ENCODE measurements around the gene TMEM222.

TMEM222 gene

DNA sequence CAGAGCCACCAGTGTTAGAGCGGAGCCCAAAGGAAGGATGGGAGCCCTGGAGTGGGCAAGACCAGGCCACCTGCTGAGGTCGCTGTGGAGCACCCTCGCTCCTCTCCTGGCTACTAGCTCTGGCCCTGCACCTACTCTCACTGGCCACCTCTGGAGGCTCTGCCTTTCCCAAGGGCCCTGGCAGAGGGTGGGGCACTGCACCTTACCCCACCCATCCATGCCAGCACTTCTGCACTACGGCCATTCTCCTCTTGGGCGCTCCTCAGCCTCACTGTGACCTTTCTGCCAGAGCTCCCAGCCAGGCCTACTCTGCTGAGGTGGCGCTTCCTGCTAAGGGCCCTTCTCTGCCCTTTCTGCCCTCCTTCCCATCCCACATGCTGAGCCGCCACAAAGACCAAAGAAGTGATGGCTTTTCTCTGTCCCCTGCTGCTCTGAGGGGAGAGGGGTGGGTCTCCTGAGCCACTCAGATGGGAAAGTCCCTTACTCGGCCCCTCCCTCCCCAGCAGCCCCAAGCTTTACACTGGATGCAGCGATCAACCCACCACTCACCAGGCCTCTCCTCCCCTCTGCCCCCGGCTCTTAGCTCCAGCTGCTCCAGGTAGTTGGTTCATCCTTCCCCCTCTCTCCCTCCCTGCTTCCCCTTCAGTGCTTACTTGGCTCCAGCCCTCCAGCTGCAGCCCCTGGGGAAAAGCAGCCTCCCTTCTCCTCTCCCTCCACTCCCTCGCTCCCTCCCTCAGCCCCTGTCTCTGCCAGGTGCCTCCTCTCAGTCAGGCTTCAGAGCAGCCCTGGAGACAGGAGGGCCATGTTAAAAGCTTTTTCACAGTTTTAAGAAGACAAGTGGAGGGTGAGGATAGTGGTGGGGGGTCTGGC is 14.8 kb upstream of the TMEM222 start:
- no peak for DNase-seq (ENCODE audit: low read depth in 2 of 2)

DNA sequence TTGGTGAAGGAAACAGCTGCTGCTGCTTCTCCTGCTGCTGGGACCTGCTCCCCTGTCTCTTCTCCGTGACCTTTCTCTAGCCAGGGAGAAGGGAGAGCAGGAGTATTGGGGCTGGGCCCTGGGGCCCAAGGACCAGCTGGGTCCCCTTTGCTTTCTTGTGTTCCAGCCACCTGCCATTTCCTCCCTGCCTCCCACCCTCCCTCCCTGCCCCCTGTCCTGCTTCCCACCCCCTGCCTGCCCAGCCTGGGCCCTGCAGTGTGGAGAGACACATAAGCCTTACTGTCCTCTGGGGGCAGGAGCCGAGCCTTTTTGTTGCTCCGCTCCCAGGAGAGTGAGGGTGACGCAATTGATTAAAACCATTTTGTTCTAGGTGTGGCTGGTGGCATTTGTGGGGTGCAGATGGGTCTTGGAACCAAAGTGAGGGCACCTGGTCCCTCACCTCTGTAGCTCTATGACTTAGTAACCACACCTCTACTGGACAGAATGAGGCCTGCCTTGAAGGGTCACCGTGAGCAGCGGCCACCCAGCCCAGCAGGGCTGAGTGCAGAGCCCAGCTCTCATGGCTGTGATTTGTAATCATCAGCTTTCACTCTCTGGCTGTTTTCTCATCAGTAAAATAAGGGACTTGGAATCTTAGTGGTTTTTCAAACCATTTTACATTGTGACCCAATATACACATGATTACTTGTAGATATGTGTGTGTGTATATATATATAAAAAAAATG is 13.9 kb upstream of the TMEM222 start:
- no peak for DNase-seq (ENCODE audit: low read depth in 2 of 2)

DNA sequence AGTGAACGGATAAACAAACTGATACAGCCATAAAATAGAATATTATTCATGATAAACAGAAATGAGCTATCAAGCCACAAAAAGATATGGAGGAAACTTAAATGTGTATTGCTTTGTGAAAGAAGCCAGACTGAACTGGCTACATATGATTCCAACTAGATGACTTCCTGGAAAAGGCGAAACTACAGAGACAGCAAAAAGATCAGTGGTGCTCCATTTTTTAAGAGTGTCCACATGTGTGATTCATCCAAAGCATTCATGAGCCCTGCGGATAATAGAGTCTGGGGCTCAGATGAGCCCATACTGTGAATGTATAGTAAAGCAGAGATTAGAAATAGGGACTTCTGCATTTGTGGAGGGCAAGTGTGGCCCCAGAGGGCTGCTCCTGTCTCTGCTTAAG is 7.8 kb upstream of the TMEM222 start:
- no peak for DNase-seq (ENCODE audit: low read depth in 2 of 2)

DNA sequence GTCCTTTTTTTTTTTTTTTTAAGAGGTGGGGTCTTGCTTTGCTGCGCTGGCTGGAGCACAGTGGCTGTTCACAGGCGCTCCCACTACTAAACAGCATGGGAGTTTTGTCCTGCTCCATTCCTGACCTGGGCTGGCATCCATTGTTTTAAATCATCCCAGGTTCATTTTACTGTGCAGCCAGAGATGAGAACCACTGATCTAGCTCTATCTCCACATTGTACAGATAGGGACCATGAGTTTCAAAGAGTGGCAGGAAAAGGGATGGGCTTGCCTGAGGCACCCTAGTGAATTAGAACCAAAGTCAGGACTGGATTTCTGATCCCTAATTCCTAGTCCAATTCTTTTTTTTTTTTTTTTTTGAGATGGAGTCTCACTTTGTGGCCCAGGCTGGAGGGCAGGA is 7.2 kb upstream of the TMEM222 start:
- no peak for DNase-seq (ENCODE audit: low read depth in 2 of 2)

DNA sequence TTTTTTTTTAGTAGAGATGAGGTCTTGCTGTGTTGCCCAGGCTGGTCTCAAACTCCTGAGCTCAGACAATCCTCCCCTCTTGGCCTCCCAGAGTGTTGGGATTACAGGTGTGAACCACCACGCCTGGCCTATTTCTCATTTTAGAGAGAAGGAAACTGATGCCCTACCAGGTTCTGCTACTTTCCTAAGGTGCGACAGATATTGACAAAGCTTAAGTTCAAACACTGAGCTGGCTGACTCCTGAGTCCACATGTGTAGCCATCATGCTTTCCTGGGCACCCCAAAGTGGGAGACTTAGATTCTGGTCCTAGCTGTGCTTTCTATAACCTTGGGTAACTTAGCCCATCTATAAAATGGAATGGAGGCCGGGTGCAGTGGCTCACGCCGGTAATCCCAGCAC is 5.1 kb upstream of the TMEM222 start:
- DNase-seq (ENCODE audit: low read depth in 2 of 2) = no peak

DNA sequence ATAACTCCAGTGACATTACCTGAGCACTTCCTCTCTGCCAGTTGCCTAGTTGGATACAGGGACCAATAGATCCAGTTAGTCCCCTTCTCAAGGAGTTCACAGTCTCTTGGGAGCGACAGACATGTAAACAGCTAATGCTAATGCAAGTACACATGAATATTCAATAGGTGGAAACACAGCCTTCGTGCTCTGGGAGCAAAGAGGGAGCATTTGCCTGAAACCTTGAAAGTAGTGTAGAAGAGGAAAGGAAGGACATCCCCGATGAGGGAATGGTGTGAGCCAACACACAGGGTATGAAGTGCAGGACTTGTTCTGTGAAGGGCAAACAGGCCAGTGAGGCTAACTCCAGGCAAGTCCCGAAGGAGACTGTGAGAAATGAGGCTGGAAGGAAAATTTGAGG is 3.8 kb upstream of the TMEM222 start:
- DNase-seq (ENCODE audit: low read depth in 2 of 2) = no peak

DNA sequence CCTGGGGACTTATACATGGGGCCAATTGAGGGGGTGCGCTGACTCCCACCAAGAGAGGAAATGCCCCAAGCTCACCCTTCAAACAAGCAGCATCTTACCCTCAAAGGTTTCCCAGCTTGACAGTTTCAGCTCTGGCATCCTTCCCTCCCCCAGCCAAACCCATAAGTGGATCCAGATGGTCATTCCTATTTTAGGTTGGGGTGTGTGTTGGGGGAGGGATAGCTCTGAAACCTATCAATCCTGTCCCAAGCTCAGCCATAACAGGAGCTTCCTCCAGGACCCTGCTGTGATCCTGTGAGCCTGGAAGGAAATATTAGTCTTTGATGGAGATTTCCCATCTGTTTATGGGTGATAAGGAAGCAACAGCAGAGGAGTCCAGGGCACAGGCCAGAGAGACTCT is 3.4 kb upstream of the TMEM222 start:
- DNase-seq (ENCODE audit: low read depth in 2 of 2) = no peak

DNA sequence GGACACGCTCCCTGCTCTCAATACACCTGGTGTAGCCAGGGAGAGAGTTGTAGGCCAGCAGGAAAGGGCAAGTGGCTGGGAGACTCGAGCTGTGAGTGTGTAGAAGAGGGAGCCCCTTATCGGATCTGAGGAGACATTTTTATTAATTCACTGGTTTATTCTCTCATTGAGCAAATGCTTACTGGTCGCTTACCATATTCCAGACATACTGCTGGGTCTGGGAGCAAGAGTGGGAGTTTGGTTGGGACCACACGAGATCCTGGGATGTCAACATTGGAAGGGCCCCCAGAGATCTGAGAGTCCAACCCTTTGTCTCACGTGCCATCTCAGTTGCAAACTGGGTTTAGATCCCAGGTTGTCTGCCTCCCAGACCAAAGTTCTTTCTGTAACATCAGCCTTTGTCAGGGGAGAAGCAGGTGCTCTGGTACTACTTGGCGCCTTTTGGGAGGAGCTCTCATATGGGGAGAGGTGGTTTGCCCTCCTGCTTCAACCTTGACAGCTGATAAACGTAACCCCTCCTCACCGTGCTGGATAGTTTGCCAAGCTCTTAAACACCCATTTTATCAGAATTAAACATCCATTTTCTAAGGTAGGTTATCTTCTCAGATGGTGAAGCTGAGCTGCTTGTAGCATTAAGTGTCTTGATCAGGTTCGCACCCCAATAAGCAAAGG is 742 bp downstream of the TMEM222 start:
- no peak for DNase-seq (ENCODE audit: low read depth in 2 of 2)

DNA sequence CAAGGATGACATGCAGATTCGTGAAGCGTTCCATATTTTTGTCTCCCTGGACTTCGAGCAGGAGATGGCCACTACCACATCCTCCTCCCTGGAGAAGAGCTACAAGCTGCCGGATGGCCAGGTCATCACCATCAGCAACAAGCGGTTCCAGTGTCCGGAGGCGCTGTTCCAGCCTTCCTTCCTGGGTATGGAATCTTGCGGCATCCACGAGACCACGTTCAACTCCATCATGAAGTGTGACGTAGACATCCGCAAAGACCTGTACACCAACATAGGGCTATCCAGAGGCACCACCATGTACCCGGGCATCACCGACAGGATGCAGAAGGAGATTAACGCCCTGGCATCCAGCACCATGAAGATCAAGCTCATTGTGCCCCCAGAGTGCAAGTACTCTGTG is 3.3 kb downstream of the TMEM222 start:
- DNase-seq (ENCODE audit: low read depth in 2 of 2) = no peak

DNA sequence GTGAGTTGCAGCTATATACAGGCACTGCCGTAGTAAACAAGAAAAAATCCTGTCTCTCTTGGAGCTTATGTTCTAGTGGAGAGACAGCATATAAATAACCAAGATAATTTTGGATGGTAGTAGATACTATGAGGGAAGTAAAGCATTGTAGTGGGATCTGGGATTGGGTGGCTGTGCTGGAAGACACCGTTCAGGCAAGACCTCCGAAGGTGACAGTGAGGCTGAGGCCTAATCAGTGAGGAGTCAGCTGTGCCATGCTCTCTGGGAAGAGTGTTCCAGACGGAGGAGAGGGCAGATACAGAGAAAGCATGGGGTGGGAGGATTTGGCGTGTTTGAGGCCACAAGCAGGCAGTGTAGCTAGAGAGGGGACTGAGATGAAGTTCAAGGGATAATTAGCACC is 6.0 kb downstream of the TMEM222 start:
- DNase-seq (ENCODE audit: low read depth in 2 of 2) = no peak

DNA sequence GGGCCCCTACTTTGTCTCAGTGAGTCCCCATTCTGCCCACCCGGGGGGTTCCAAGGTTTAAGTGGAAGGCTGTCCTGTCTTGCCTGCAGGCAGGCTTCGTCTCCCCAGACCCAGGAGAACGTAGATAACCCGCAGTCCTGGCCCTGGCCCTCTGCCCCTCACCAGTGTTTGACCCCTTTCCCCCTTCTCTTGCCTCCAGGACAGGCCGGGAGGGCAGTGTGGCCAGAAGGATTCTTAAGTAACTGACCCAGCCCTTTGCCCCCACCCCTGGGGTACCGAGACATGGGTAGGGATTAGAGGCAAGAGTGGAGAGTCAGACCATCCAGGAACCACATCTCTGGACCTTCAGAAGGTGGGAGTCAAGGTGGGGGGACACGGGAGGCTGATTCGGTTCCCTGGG is 8.8 kb downstream of the TMEM222 start:
- no peak for DNase-seq (ENCODE audit: low read depth in 2 of 2)

DNA sequence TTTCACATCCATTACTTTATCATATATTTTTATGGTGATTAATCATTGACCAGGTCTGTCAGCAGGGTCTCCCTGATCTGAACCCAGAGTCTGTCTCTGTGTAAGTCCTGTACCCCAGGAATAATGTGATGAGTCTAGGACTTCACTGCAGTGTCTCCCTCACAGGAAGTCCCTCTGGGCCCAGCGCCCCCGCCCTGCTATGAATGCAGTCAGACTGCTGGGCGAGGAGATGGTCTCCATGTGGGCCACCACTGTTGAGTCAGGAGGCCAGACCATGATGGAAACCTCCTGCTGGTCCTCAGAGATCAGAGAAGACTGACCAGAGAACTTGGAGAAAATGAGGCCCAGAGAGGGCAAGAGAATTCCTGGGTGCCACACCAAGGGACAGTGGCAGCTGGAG is 9.5 kb downstream of the TMEM222 start:
- DNase-seq (ENCODE audit: low read depth in 2 of 2) = no peak

DNA sequence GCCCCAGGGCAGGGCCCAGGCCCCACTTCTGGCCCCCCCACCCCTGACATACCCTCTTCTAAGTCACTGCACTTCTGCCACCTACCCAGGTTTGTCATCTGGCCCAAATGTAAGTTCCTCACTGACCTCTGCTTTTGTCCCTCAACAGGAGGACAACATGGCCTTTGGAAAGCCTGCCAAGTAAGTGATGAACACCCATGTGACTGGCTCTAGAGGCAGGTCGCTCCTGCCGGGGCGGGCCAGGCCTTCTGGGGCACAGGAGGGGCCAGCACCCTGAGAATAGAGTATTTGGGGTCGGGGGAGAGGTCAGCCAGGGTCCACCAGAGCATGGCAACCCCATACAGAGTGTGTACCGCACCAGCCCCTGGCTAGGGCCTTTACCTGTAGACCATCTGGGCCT is 10.0 kb downstream of the TMEM222 start:
- no peak for DNase-seq (ENCODE audit: low read depth in 2 of 2)

DNA sequence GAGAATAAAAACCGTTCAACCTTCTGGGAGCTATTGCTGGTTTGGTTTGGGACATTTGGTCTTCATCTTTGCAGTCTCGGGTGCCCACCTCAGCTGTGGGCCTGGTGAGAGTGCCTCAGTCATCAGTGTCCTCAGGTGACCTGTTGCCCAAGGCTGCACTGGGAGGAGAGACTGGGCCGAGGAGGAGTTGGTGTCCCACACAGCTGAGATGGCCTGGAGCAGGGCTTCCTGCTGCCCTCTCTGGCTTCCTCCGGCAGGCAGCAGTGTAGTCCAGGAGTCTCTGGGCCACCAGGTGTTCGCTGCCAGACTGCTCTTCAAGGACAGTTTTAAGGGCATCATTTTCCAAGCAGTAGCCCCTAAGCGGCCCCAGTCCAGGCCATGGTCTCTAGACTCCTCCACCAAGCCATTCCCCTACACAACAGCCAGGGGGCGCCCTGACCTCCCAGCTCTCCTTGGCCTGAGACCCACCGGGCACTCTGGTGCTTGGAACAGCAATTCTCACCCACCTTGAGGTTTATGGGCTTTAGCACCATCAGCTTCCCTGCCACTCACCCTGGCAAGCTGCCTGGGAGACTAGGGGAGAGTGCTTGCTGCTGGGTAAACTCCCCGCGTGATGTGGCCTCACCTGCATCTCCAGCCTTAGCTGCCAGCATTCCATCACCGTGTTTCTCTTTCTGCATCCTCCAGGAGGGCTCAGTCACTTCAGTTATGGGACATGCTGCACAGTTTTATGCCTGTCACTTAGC is 10.7 kb downstream of the TMEM222 start:
- no peak for DNase-seq (ENCODE audit: low read depth in 2 of 2)

DNA sequence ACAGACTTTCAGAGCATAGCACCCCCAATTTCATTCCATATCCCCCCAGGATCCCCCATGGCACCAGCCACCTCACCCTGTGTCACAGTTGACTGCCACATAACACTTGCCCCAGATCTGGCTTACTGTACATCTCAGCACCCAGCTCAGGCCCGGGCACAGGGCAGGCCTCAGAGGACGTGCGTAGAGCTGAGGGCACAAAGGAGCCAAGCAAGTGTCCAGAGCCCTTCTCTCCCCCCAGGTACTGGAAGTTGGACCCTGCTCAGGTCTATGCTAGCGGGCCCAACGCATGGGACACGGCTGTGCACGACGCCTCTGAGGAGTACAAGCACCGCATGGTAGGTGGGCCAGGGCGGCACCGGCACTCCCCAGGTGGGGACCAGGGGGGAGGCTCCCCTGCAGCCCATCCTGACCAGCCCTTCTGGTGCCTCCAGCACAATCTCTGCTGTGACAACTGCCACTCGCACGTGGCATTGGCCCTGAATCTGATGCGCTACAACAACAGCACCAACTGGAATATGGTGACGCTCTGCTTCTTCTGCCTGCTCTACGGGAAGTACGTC is 11.8 kb downstream of the TMEM222 start:
- no peak for DNase-seq (ENCODE audit: low read depth in 2 of 2)

DNA sequence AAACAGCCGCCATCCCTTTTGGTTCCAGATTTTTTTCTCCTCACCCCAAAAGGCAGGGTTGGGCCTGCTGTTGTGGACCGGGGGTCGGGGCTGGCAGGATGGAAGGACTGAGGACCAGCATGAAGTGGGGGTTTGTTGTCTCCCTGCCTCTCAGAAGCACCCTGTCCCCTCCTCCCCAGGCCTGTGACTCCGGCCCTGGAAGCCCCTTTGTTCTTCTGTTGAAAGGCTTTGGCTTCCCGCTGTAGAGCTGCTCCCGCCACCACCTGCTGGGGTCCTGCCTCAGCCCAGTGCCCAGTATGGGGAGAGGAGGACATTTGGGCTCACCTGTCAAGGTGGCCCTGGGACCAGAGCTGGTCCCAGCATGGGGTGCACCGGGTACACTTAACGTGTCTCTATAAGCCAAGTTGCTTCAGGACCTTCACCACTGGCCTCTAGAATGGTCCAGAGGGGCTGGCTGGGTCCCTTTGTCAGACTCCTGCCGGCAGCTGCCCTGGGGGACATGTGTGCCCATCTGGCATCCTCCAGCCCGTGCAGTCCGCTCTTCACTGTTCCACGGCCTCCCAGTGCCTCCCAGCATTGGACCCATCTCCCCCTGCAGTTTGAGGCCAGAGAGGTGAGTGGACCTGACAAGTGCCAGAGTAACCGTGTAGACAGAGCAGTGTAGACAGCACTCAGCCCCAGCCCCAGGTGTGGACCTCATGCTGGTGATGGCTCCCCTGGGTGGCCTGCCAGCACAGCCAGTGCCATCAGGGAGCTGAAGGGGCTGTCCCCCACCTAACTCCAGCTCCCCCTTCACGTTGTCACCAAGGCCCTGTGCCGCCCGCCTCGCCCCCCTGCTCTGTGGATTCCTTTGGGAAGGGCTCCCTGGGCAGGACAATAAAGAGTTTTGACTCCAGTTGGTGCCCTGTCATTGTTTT is 13.8 kb downstream of the TMEM222 start:
- no peak for DNase-seq (ENCODE audit: low read depth in 2 of 2)

DNA sequence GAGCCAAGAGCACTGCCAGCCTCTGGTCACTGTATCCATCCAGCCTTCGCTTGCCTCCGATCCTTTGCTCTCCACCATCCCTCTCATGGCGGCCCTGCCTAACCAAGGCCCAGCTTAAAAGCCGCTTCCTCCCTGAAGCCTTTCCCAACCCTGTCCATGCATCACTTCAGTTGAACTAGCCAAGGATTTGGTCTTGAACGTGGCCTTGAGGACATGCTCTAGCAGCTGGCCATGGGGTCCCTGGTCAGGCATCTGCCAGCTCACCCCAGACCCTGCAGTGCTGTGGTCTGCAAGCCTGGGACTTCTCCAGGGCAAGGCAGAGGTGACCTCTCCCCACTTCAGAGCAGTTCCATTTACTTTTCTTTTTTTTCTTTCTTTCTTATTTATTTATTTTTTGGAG is 14.8 kb downstream of the TMEM222 start:
- no peak for DNase-seq (ENCODE audit: low read depth in 2 of 2)

DNA sequence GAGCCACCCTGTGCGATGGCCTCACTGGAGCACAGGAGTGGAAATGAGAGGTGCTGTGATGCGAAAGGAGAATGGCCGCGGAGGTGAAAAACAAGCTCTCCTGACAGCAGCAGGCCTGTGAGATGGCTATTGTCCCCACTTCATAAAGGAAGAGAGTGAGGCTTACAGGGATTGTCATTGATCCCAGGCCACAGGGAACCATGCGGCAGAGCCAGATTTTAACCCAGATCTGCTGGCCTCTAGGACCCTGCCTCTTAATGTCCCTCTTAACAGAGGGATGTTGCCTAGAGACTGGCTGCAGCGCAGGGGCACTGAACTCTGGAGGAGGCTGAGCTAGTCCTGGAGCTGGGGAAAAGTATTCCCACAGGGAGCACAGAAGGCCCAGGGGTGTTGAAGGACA is 16.8 kb downstream of the TMEM222 start:
- DNase-seq (ENCODE audit: low read depth in 2 of 2) = no peak

DNA sequence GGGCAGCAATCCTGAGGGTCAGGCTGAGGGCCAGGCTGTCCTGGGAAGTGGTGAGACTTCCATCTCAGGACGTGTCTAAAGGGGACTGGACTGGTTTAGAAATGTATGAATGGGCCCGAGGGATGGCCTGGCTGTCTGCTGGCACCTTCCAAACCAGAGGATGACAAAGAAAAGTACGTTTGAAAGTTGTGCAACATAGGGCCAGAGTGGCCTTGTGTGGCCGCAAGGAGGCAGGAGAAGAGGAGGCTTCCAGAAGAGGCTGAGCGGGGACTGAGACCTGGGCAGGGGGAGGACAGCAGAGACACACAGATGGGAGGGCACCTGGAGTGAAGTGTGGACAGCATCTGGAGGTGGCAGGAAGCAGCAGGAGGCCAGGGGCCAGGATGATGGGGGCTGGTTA is 17.2 kb downstream of the TMEM222 start:
- no peak for DNase-seq (ENCODE audit: low read depth in 2 of 2)

DNA sequence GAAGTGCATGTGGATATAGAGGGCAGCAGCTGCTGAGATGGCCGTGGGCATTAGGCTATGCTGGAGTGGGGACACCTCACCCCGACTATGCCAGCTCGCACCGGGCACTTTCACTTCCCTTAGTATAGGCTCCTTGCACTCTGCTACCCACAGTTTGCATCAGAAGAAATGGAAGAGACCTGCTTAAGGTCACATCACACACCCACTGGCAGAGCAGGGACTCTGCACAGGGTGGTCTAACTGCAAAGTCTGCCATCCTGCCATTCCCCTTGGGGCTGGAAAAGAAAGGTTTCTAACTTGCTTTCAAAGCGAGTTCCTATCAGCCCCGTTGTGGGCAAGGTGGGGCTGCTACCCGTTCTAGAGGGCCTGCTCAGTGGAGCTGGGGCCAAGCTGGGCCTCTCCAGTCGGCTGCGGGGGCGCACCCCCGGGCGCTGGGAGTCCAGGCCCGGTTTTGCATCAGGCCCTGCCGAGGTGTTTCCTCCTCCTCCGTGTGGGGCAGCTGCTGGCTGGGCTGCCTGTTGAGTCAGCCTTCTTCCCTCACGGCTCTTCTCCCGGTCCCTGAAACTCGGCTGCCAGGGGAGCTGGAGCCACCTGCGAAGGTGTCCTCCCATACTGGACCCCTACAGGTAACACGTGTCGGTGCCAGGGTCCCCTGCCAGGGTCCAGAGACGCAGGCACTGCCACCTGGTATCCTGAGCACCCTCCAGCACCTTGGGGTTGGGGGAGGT is 19.7 kb downstream of the TMEM222 start, which contains the start of gene SYTL1:
SYTL1 (plus strand) TSS at position 498 of the 728 bp plus-strand sequence. CDS start 3,313 bp downstream, outside the sequence.
- DNase-seq (ENCODE audit: low read depth in 2 of 2) = peak in 1 of 2 donors; percentile 52

Data from stimulated activated CD8-positive, alpha-beta memory T cell treated with anti-CD3 and anti-CD28 coated beads, Interleukin-15, amount 100 ng/mL, for 4 hours (primary cell).